Osteoblast (primary cell): Measurements from ENCODE around the gene PARD6G. TPM values are rescaled to one million over a fixed set of nuclear protein-coding genes. Genes with fewer than 3 reads are reported as not detected.

Experiments used
- DNase-seq: peaks from one replicate; pipeline ENCODE4 v3.0.0; 2011; ENCODE audit warnings: low spot score, mixed read lengths; ENCODE audit not compliant: insufficient read length; ENCODE audit errors: missing footprints
- H2AFZ ChIP-seq: 2 replicates; pipeline ENCODE4 v1.6.0; 2011; ENCODE audit warnings: mild to moderate bottlenecking, low read length
- H3K27ac ChIP-seq: 2 replicates; pipeline ENCODE4 v1.5.1; 2011; ENCODE audit warnings: mild to moderate bottlenecking, low read depth, low read length, moderate library complexity
- H3K27me3 ChIP-seq: 2 replicates; pipeline ENCODE4 v1.6.0; 2012; ENCODE audit warnings: mild to moderate bottlenecking, control low read depth, inconsistent platforms, low read length, moderate library complexity; ENCODE audit not compliant: insufficient read depth
- H3K36me3 ChIP-seq: 2 replicates; pipeline ENCODE4 v1.5.1; 2011; ENCODE audit warnings: mild to moderate bottlenecking, low read length, control low read depth, moderate library complexity; ENCODE audit not compliant: insufficient read depth
- H3K4me1 ChIP-seq: 2 replicates; pipeline ENCODE4 v1.5.1; 2011; ENCODE audit warnings: mild to moderate bottlenecking, low read length, control low read depth, moderate library complexity; ENCODE audit not compliant: insufficient read depth
- H3K4me2 ChIP-seq: 2 replicates; pipeline ENCODE4 v1.6.0; 2011; ENCODE audit warnings: mild to moderate bottlenecking, low read length; ENCODE audit not compliant: insufficient read depth
- H3K4me3 ChIP-seq: fragments of 200-600 bp; sonication (generic); 3 replicates; pipeline ENCODE4 v1.5.1; 2012; ENCODE audit warnings: mild to moderate bottlenecking, low read length, inconsistent platforms; ENCODE audit not compliant: insufficient read depth
- H3K79me2 ChIP-seq: 2 replicates; pipeline ENCODE4 v1.6.0; 2012; ENCODE audit warnings: mild to moderate bottlenecking, low read length, control low read depth, inconsistent platforms; ENCODE audit not compliant: insufficient read depth
- H3K9me3 ChIP-seq: 2 replicates; pipeline ENCODE4 v1.5.1; 2011; ENCODE audit warnings: low read depth, low read length, control low read depth
- H4K20me1 ChIP-seq: 2 replicates; pipeline ENCODE4 v1.6.0; 2012; ENCODE audit warnings: mild to moderate bottlenecking, low read length, control low read depth; ENCODE audit not compliant: insufficient read depth
- CTCF ChIP-seq: IDR thresholded peaks from 2 replicates; pipeline ENCODE4 v1.5.1; 2011; ENCODE audit warnings: mild to moderate bottlenecking, low read depth, low read length, moderate library complexity; ENCODE audit errors: extremely low read depth
- total RNA-seq: library from RNA; depleted of rRNA; stranded (reverse); fragments of >200 nt; gene quantifications from 2 replicates; pipeline ENCODE4 v1.2.3, GENCODE V29; 2012

PARD6G gene
- total RNA-seq, 1 donor = 2.2 TPM

- no peaks in the 10 kb centered on the region for H3K27me3 ChIP-seq
- no peak overlapping the region for H3K27ac ChIP-seq
- TF ChIP-seq CTCF = no peak
- no peaks in the 10 kb centered on the region for H3K36me3 ChIP-seq
- no peak overlapping the region for H3K4me3 ChIP-seq
- no peak overlapping the region for H2AFZ ChIP-seq
- peaks cover 6% of the 10 kb centered on the region for H3K4me1 ChIP-seq
- no peaks in the 10 kb centered on the region for H4K20me1 ChIP-seq
- H3K4me2 ChIP-seq = no peak overlapping the region
- DNase-seq = no peak
- no peaks in the 10 kb centered on the region for H3K9me3 ChIP-seq
- H3K79me2 ChIP-seq = no peaks in the 10 kb centered on the region
Observed at GRCh38 chr18:80168346-80168745, 79.0 kb downstream of the PARD6G start.

GRCh38 chr18:80167931-80168330 lies 79.4 kb downstream of the PARD6G start:
- no peak overlapping the region for H3K4me3 ChIP-seq
- H3K36me3 ChIP-seq = no peaks in the 10 kb centered on the region
- no peaks in the 10 kb centered on the region for H3K79me2 ChIP-seq
- no peak overlapping the region for H3K4me2 ChIP-seq
- H2AFZ ChIP-seq = no peak overlapping the region
- peaks cover 6% of the 10 kb centered on the region for H3K4me1 ChIP-seq
- H3K27ac ChIP-seq = no peak overlapping the region
- H4K20me1 ChIP-seq = no peaks in the 10 kb centered on the region
- peak; percentile 46 for DNase-seq
- H3K27me3 ChIP-seq = no peaks in the 10 kb centered on the region
- no peaks in the 10 kb centered on the region for H3K9me3 ChIP-seq
- TF ChIP-seq CTCF = no peak

- Histone ChIP-seq H4K20me1 (no peaks in the 10 kb centered on the region), H3K27ac (no peak overlapping the region), H3K79me2 (no peaks in the 10 kb centered on the region), H2AFZ (no peak overlapping the region), H3K27me3 (no peaks in the 10 kb centered on the region), H3K4me1 (peaks cover 6% of the 10 kb centered on the region), H3K4me3 (no peak overlapping the region), H3K4me2 (no peak overlapping the region), H3K36me3 (no peaks in the 10 kb centered on the region), H3K9me3 (no peaks in the 10 kb centered on the region)
- DNase-seq = no peak
- TF ChIP-seq CTCF = no peak
Observed at GRCh38 chr18:80167331-80167730, 80.0 kb downstream of the PARD6G start.

GRCh38 chr18:80166725-80167124 lies 80.6 kb downstream of the PARD6G start:
- DNase-seq = peak; percentile 62
- Histone ChIP-seq H3K4me3 (no peak overlapping the region), H3K79me2 (no peaks in the 10 kb centered on the region), H3K4me2 (no peak overlapping the region), H2AFZ (no peak overlapping the region), H3K27ac (no peak overlapping the region), H3K27me3 (no peaks in the 10 kb centered on the region), H3K9me3 (no peaks in the 10 kb centered on the region), H3K36me3 (no peaks in the 10 kb centered on the region), H3K4me1 (peaks cover 5% of the 10 kb centered on the region), H4K20me1 (no peaks in the 10 kb centered on the region)
- no peak for TF ChIP-seq CTCF
